ENCODE data around the gene COX5B. TPM values are rescaled to one million over a fixed set of nuclear protein-coding genes. Genes with fewer than 3 reads are reported as not detected.

The COX5B gene
- total RNA-seq, 4 donors from 2014 or later = 260 to 595 (median 427) TPM

Other genes with a start within 250 kb of the COX5B start
- gene ANKRD36B, start 56.2 kb upstream of the COX5B start, total RNA-seq = 100 to 1,000 TPM in 1 of 4 donors, 10 to 100 TPM in 3; 13.8 to 112 (median 20.9) TPM
- 10 to 100 TPM; 54.9 to 89.1 (median 74.4) TPM for gene ACTR1B, start 18.0 kb downstream of the COX5B start, total RNA-seq
- gene C2orf92, start 23.7 kb downstream of the COX5B start, total RNA-seq = 10 to 100 TPM in 3 of 4 donors, 1 to 10 TPM in 1; 4.5 to 45.7 (median 14.7) TPM
- gene ZAP70, start 67.5 kb downstream of the COX5B start, total RNA-seq = 1 to 10 TPM; 1.1 to 5.5 (median 2.2) TPM